HEK293 (cell line): Measurements from ENCODE around the gene MMP24OS.

Source experiments
- ZEB2 ChIP-seq: fragments of 450-650 bp; formaldehyde crosslinking; IDR thresholded peaks from 2 replicates; pipeline ENCODE4 v1.5.1; 2016; ENCODE audit warnings: missing biosample characterization, missing genetic modification characterization
- ZFP69B ChIP-seq: fragments of 450-650 bp; formaldehyde crosslinking; IDR thresholded peaks from 2 replicates; pipeline ENCODE4 v1.5.1; 2016; ENCODE audit warnings: missing biosample characterization, missing genetic modification characterization
- ZNF174 ChIP-seq: fragments of 450-650 bp; formaldehyde crosslinking; IDR thresholded peaks from 2 replicates; pipeline ENCODE4 v1.5.0; 2017; ENCODE audit warnings: missing biosample characterization, mild to moderate bottlenecking, missing genetic modification characterization
- ZNF426 ChIP-seq: fragments of 450-650 bp; formaldehyde crosslinking; IDR thresholded peaks from 2 replicates; pipeline ENCODE4 v1.5.1; 2017; ENCODE audit warnings: missing biosample characterization, missing genetic modification characterization, mild to moderate bottlenecking, inconsistent platforms, moderate library complexity
- ZNF501 ChIP-seq: fragments of 450-650 bp; formaldehyde crosslinking; IDR thresholded peaks from 2 replicates; pipeline ENCODE4 v1.5.1; 2016; ENCODE audit warnings: missing biosample characterization, missing genetic modification characterization
- ZNF530 ChIP-seq: fragments of 450-650 bp; formaldehyde crosslinking; IDR thresholded peaks from 2 replicates; pipeline ENCODE4 v1.5.1; 2016; ENCODE audit warnings: low read depth, missing biosample characterization, missing genetic modification characterization
- ZNF560 ChIP-seq: fragments of 450-650 bp; formaldehyde crosslinking; IDR thresholded peaks from 2 replicates; pipeline ENCODE4 v1.5.1; 2017; ENCODE audit warnings: missing biosample characterization, missing genetic modification characterization, borderline replicate concordance
- ZNF561 ChIP-seq: fragments of 450-650 bp; IDR thresholded peaks from 2 replicates; pipeline ENCODE4 v1.5.1; 2018; ENCODE audit warnings: missing biosample characterization, missing genetic modification characterization, borderline replicate concordance
- TF ChIP-seq, protein P1 (sequence below): fragments of 450-650 bp; formaldehyde crosslinking; IDR thresholded peaks from 2 replicates; pipeline ENCODE4 v1.5.1; 2016; ENCODE audit warnings: missing biosample characterization, missing genetic modification characterization

- TF ChIP-seq ZNF174 (tag by site-specific recombination) = no peak
- TF ChIP-seq ZNF560 (tag by site-specific recombination) = no peak
- TF ChIP-seq ZNF426 (tag by site-specific recombination) = no peak
- TF ChIP-seq ZFP69B (tag by site-specific recombination) = no peak
- TF ChIP-seq ZNF530 = no peak
- TF ChIP-seq ZNF561 (tag by site-specific recombination) = no peak
- no peak for TF ChIP-seq ZNF501 (tag by site-specific recombination)
- TF ChIP-seq, protein P1, sequence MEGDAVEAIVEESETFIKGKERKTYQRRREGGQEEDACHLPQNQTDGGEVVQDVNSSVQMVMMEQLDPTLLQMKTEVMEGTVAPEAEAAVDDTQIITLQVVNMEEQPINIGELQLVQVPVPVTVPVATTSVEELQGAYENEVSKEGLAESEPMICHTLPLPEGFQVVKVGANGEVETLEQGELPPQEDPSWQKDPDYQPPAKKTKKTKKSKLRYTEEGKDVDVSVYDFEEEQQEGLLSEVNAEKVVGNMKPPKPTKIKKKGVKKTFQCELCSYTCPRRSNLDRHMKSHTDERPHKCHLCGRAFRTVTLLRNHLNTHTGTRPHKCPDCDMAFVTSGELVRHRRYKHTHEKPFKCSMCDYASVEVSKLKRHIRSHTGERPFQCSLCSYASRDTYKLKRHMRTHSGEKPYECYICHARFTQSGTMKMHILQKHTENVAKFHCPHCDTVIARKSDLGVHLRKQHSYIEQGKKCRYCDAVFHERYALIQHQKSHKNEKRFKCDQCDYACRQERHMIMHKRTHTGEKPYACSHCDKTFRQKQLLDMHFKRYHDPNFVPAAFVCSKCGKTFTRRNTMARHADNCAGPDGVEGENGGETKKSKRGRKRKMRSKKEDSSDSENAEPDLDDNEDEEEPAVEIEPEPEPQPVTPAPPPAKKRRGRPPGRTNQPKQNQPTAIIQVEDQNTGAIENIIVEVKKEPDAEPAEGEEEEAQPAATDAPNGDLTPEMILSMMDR = no peak
- TF ChIP-seq ZEB2 (tag by site-specific recombination) = no peak
Measured at GRCh38 chr20:35296101-35296554, 18.2 kb upstream of the MMP24OS start.
